Endothelial cell of hepatic sinusoid (primary cell): Measurements from ENCODE around the gene REEP6.

Experiments used
- in situ Hi-C: cut with HindIII; loops from 2 replicates; pipeline ENCODE4 v1.10.0; 2017; ENCODE audit warnings: low sequenced_read_pairs

REEP6 gene

DNA sequence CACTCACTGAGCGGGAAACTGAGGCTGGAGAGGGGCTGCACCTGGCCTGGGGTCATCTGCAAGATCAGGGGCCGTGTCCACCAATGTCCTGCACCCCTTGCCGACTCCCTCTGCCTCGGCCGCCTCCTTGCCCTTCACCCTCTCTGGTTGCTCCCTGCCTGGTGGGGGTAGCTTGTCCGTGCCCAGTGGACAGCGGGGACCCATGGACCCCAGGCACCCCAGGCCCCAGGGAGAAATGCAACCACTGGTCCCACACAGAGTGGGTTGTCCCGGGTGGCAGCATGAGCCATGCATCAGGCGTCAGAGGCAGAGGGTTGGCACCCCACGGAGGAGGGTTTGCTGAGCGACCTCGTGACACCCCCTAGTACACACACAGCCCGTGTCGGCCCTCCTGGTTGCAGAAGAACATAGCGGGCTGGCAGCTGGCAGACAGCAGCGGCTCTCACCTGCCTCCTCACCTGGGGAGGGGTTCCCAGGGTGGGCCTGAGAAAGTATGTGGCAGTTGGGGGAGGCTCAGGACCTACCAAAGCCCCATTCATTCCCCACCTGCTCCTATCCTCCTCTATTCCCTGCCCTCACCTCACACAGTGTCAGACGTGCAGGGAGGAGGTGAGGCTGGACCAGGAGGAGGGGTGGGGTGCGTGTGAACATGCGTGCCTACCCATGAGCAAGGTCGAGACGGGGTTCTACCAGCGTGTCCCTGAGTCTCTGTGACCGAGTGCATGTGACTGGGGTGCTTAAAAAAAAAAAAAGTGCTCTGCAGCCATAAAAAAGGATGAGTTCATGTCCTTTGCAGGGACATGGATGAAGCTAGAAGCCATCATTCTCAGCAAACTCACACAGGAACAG, 13.2 kb downstream of the REEP6 start:
- in situ Hi-C loops = no loop called here

DNA sequence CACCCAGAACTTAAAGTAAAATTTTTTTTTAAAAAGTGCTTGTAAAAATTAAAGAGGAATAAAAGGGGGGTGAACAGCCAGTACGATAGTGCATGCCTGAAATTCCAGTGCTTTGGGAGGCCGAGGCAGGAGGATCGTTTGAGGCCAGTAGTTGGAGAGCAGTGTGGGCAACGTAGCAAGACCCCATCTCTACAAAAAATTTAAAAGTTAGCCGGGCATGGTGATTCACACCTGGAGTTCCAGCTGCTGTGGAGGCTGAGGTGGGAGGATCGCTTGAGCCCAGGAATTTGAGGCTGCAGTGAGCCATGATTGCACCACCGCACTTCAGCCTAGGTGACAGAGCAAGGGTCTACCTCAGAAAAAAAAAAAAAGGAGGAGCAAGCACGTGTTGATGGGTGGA, 14.0 kb downstream of the REEP6 start:
- in situ Hi-C loops = no loop called here

DNA sequence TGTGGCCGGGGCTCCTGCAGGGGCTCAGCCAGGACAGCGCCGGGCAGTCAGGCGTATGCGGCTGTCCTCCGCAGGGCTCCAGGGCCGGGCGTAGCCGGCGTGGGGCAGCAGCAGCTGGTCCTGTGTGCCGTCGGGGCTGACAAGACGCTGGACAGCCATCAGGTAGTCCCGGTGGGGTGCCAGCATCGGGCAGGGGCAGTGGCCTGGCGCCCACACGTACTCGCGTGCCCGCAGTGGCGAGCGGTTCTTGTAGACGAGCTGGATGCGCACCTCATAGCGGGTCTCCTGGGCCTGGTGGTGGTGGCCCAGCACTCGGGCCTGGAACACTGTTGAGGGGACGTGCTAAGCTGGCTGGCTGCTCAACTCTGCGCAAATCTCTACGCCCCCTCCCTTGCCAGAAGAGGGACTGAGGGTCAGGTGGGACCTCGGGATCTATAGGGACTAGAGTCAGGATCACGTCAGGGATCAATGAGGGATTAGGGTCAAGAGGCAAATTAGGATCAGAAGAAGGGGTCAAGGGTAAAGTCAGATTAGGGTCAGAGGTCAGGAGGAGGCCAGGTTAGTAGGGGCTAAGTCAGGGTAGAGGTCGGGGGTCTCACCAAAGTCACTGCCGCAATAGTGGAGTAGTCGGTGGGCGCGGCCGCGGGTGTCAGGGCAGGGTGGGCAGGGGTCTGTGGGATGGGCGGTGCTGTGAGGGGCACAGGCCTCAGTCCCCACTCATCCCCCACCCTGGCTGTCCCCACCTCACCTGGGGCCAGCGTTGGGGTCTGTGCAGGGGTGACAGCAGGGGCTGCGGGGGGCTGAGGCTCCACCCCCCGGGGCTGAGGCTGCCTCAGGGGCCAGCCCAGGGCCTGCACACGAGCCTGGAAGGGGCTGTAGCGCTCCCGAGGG, 15.3 kb downstream of the REEP6 start:
- in situ Hi-C loops = no loop called here

DNA sequence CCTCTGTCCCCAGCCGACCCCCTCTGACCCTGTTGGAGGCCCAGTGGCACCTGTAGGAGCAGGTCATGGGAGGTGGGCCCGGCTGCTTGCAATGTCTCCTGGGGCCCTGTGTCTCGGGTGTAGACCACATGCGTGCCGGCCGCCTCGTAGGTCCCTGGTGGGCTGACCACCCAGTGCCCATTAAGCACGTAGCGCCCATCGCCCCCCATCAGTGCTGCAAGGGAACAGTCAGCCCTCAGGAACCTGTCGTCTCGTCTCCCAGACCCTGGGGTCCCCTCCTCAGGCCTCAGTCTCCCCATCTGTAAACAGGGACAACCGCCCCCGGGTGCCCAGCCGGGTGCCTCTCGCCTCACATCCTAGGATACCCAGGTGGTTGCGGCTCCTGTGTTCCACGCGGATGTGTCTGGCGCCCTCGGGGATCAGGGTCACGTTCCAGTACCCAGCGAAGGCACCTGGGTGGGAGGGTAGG, 16.2 kb downstream of the REEP6 start:
- in situ Hi-C loops = no loop called here

GRCh38 chr19:1507763-1508506, 17.0 kb downstream of the REEP6 start:
- in situ Hi-C loops = no loop called here

GRCh38 chr19:1508507-1508856, 17.5 kb downstream of the REEP6 start:
- in situ Hi-C loops = no loop called here

GRCh38 chr19:1509602-1510441, 18.8 kb downstream of the REEP6 start:
- in situ Hi-C loops = no loop called here

DNA sequence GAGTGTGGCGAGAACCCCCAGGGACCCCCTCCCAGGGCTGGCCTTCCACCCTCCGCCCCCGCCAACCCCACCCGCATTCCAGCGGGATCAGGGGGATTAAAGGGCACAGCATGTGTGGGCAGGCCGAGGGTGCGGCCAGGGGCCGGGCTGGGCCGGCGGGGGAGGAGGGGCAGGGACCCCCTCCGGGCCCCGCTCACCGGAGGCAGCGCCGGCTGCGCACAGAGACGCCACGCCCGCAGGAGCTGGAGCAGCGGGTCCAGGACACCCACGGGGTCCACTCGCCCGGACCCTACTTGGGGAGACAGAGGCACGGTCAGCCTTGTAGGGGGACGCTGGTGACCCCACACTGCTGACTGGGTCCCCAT, 19.4 kb downstream of the REEP6 start:
- in situ Hi-C loops = no loop called here

DNA sequence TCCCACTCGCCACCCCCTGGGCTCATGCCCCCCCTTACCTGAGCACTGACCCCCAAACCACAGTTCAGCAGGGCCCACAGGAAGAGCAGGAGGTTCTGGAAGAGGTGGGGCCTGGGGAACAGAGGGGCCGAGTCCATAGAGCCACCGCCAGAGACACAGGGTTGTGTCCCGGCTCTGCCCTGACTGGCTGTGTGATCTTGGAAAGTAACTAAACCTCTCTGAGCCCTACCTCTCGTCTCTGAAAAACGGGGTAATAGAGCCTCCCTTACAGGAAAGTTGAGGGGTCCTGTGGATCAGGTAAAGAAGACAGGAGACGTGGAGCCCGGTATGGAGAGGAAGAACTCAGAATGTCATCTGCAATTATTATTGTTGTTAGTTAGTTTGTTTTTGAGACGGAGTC, 19.8 kb downstream of the REEP6 start:
- in situ Hi-C loops = no loop called here

DNA sequence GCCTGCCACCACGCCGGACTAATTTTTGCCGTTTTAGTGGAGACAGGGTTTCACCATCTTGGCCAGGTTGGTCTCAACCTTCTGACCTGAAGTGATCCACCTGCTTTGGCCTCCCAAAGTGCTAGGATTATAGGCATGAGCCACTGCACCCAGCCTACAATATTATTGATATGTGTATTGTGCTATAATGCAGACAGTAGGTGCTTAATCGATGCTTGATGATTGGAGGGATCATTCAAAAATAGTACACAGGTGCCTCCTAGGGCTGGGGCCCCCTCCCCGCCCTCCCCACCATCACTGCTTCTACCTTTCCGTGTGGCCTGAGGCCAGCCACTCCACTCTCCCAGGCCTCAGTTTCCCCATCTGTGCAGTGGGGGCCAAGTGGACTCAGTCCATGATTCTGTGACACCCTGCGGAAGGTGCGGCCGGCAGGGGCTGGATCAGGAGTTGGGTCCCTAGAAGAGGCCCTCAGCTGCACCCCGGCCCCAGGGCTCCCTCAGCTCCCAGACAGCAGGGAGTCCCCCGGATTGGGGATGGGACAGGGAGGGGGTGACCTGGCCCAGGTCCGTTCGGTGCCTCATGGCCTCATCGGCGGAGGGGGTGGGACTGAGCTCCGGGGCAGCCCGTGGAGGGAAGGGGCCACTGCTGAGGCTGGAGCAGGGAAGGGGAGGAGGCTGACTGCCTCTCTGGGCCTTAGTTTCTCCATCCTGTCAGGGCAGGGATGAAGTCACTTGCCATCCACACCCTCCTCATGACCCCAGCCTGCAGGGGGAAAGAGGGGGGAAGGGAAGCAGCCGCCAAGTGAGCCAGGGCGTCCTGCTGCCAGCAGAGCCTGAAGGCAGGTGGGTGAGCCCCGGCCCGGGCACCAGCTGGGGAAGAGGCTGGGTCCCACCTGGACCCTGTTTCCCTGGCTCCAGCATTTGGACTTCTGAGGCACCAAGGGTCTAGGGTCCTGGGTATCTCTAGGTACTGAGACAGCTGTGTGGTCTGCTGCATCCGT, 20.6 kb downstream of the REEP6 start:
- in situ Hi-C loops = no loop called here

DNA sequence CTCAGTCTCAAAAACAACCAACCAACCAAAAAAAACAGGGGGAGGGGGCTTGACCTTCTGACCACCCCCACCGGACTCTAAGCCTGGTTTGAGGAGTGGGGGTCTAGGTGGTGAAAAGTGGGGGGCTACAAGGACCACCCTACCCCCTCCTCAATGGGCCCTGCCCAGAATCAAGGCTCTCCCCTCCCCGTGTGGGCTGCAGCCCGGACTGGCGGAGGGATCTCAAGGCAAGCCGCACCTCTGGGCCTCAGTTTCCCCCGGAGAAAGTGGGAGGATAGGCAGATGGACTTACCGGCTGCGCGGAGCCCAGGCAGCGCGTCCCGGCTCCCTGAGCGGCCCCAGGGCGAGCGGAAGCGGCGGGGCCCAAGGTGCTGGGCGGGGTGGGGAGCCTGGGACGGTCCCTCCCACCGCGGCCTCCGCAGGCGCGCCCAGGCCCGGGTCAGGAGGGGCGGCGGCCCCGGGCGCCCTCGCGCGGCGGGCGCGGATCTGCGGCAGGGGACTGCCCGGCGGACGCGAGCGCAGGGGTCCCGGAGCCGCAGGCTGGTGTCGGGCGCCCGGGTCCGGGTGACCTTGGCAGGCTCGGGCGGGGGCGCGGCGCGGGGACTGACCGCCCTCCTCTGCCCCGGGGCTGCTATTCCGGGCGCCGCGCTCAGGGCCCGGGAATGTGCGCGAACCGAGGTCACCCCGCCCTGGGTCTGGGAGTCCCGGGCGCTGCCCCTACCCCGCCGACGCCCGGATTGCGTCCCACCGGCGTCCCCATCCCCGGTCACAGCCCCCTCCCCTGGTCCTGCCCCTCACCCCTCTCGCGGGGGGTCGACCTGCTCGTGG, 21.9 kb downstream of the REEP6 start, which contains the start of gene ADAMTSL5:
Gene ADAMTSL5 (minus strand): TSS at position 349 of the 828 bp plus-strand sequence. CDS start 2,076 bp downstream, outside the sequence.
- in situ Hi-C loops = no loop called here

DNA sequence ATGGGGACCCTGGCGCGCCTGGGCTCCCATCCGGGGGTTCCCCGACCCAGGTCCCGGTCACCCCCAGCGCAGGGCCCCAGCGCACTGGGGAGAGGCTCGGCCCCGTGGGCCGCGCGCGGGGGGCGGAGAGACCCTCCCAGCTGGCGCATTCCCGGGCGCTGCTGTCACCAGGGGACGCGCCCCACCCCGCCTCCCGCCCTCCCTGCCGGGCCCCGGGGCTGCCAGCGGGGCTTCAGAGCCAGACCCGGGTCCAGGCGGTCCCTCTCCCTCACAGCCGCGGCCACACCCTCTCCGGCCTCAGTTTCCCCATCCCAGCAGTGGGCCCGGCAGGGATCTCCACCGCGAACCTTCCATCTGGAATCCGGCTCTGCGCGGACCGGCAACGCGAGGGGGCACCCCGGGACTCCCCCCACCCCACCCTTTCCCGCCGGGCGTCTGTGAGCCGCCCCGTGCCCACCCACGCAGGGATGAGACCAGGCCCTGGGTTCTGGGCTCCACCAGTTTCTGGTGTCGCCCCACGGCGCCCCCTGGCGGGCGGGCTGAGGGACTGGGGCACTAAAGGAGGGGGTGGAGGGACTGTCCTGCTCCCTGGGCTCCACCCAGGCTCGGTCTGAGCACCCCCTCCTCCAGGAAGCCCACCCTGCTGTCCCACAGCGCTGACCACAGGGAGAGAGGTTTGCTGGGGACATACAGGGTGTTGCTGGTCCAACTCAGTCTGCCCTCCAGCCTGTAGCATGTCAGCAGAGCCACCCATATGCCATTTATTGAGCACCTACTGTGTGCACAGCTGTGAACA, 22.7 kb downstream of the REEP6 start:
- in situ Hi-C loops = no loop called here

GRCh38 chr19:1514295-1514661, 23.3 kb downstream of the REEP6 start:
- in situ Hi-C loops = no loop called here

GRCh38 chr19:1514986-1515721, 24.2 kb downstream of the REEP6 start:
- in situ Hi-C loops = no loop called here

DNA sequence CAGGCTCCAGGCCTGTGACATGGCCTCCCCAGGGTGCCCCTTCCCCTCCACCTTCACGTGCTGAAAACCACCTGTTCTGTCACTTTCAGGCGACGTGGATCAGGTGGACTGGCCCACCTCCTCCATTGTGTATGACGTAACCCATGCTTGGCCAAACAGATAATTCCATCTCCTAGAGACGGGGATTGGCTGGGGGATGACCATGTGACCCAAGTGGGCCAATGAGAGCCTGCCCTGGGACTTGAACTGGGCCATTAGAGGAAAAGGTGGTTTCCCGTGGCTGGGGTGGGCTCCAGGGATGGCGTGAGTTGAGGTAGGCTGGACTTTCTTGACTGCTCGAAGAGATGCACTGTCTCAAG, 25.4 kb downstream of the REEP6 start:
- in situ Hi-C loops = no loop called here

DNA sequence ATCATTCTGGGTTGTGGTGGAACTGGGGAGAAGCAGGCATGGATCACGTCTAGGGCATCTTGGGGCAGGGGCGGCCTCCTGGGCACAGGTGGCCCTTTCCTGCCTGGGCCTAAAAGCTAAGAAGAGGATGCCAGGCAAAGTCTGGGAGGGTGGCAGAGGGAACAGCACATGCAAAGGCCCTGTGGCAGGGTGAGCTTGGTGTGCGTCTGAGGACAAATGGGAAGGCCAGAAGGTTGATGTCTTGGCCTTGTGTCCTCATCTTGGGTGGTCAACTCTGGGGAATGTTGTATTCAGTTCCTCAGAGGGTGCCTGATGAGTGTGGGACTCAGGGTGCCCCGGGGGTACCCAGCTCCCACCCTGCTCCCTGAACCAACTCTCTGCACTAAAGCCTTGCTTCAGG, 27.5 kb downstream of the REEP6 start:
- in situ Hi-C loops = no loop called here

- in situ Hi-C loops = loop anchor here (5.0 to 10.0 kb wide), 3 partner anchors 45 to 105 kb away; partner anchors contain the start of gene C19orf25
Observed at GRCh38 chr19:1519802-1520201, 28.8 kb downstream of the REEP6 start.
